SK-N-SH (cell line): ENCODE measurements around the gene HMOX1. TPM values are rescaled to one million over a fixed set of nuclear protein-coding genes. Genes with fewer than 3 reads are reported as not detected.
A peak's percentile ranks its signal among the peaks of the same experiment; 100 is the strongest.

Experiments
- CTCF ChIA-PET: fragments of 300-600, 350-600 bp; formaldehyde crosslinking; extraction: SDS; loops from one replicate; lab custom pipeline; 2021; lab: Yijun Ruan, JAX
- POLR2A ChIA-PET: fragments of 350-600 bp; sonication (Branson Sonifier 250); formaldehyde crosslinking; extraction: SDS; loops from one replicate; lab custom pipeline; 2020; ENCODE audit warnings: antibody characterized with exemption, inconsistent platforms; lab: Yijun Ruan, JAX
- DNase-seq: peaks from one replicate; pipeline ENCODE4 v3.0.0; 2012
- H2AFZ ChIP-seq: fragments of 200-600 bp; sonication (generic); 2 replicates; pipeline ENCODE4 v1.8.1; 2016; ENCODE audit warnings: antibody characterized with exemption, mild to moderate bottlenecking, low read depth
- H3F3A ChIP-seq: fragments of 200-600 bp; sonication (generic); replicated peaks from 2 replicates; pipeline ENCODE3; 2016; ENCODE audit warnings: antibody characterized with exemption, mild to moderate bottlenecking; ENCODE audit not compliant: insufficient read depth
- H3K27ac ChIP-seq, 2 experiments: fragments of 200-500 bp in 1 of 2; fragments of 200-600 bp in 1 of 2; sonication (Bioruptor generic) in 1 of 2; sonication (generic), shearing (Covaris generic) in 1 of 2; 2 replicates each; pipeline versions ENCODE4 v1.5.1 to v1.6.1; 2014 to 2016; ENCODE audit warnings: low read depth in 2 of 2, inconsistent platforms in 1 of 2, low read length in 1 of 2, mild to moderate bottlenecking in 1 of 2, mixed read lengths in 1 of 2
- H3K27me3 ChIP-seq: fragments of 200-600 bp; sonication (generic), shearing (Covaris generic); 2 replicates; pipeline ENCODE4 v1.6.1; 2016; ENCODE audit warnings: mixed run types; ENCODE audit not compliant: insufficient read depth
- H3K36me3 ChIP-seq, 2 experiments: fragments of 200-500 bp in 1 of 2; fragments of 200-600 bp in 1 of 2; sonication (Bioruptor generic) in 1 of 2; sonication (generic) in 1 of 2; replicated peaks in 1 of 2; 2 replicates each; pipeline versions ENCODE3 to v1.5.1; 2014 to 2016; ENCODE audit warnings: low read length in 1 of 2, mild to moderate bottlenecking in 1 of 2; ENCODE audit not compliant: insufficient read depth in 2 of 2, control insufficient read depth in 1 of 2
- H3K4me1 ChIP-seq, 2 experiments: fragments of 200-500 bp in 1 of 2; fragments of 200-600 bp in 1 of 2; sonication (Bioruptor generic) in 1 of 2; sonication (generic), shearing (Covaris generic) in 1 of 2; 2 replicates each; pipeline versions ENCODE4 v1.5.1 to v1.6.1; 2014 to 2016; ENCODE audit warnings: low read depth in 1 of 2, low read length in 1 of 2, mixed run types in 1 of 2; ENCODE audit not compliant: insufficient read depth in 2 of 2, control insufficient read depth in 1 of 2
- H3K4me2 ChIP-seq: fragments of 200-600 bp; sonication (generic), shearing (Covaris generic); 2 replicates; pipeline ENCODE4 v1.6.1; 2017; ENCODE audit warnings: mixed run types
- H3K4me3 ChIP-seq, 2 experiments: fragments of 200-500 bp in 1 of 2; fragments of 200-600 bp in 1 of 2; sonication (Bioruptor generic) in 1 of 2; sonication (generic), shearing (Covaris generic) in 1 of 2; 2 replicates each; pipeline versions ENCODE4 v1.5.1 to v1.8.1; 2014 to 2016; ENCODE audit warnings: low read depth in 2 of 2, inconsistent platforms in 1 of 2, low read length in 1 of 2, mild to moderate bottlenecking in 1 of 2, mixed read lengths in 1 of 2, moderate library complexity in 1 of 2
- H3K79me2 ChIP-seq: fragments of 200-600 bp; sonication (generic); 2 replicates; pipeline ENCODE4 v1.8.1; 2017; ENCODE audit warnings: mild to moderate bottlenecking; ENCODE audit not compliant: insufficient read depth
- H3K9ac ChIP-seq: fragments of 200-600 bp; sonication (generic); 2 replicates; pipeline ENCODE4 v1.6.1; 2017; ENCODE audit warnings: mixed run types
- H3K9me2 ChIP-seq: fragments of 200-600 bp; sonication (generic); 2 replicates; pipeline ENCODE4 v1.6.1; 2017; ENCODE audit warnings: mixed run types
- H3K9me3 ChIP-seq: fragments of 200-600 bp; sonication (generic); 2 replicates; pipeline ENCODE4 v1.6.1; 2017; ENCODE audit warnings: mixed run types, mild to moderate bottlenecking, moderate library complexity
- H4K20me1 ChIP-seq: fragments of 200-600 bp; sonication (generic); 2 replicates; pipeline ENCODE4 v1.6.1; 2017; ENCODE audit warnings: mild to moderate bottlenecking, mixed run types; ENCODE audit not compliant: insufficient read depth
- EP300 ChIP-seq, 2 experiments: IDR thresholded peaks; 2 replicates each; pipeline versions ENCODE4 v1.4.0 to v1.6.1; 2012; ENCODE audit warnings: borderline replicate concordance in 1 of 2, low read depth in 1 of 2, low read length in 1 of 2
- FOXM1 ChIP-seq: IDR thresholded peaks from 2 replicates; pipeline ENCODE4 v1.4.0; 2012; ENCODE audit warnings: low read depth, mild to moderate bottlenecking
- GATA2 ChIP-seq: sonication (generic); formaldehyde crosslinking; IDR thresholded peaks from 2 replicates; pipeline ENCODE4 v1.5.0; 2020; ENCODE audit warnings: mild to moderate bottlenecking, missing genetic modification reagents
- MEF2A ChIP-seq: IDR thresholded peaks from 2 replicates; pipeline ENCODE4 v1.4.0; 2012; ENCODE audit warnings: low read depth, borderline replicate concordance
- MXI1 ChIP-seq: IDR thresholded peaks from 2 replicates; pipeline ENCODE4 v1.6.1; 2012; ENCODE audit warnings: mild to moderate bottlenecking, low read depth, low read length, improper control_type of control experiment
- NFIC ChIP-seq: IDR thresholded peaks from 2 replicates; pipeline ENCODE4 v1.4.0; 2012; ENCODE audit warnings: borderline replicate concordance
- NRF1 ChIP-seq: IDR thresholded peaks from 2 replicates; pipeline ENCODE4 v1.6.1; 2012; ENCODE audit warnings: low read depth, mild to moderate bottlenecking, low read length
- RCOR1 ChIP-seq: fragments of 150-350 bp; IDR thresholded peaks from 2 replicates; pipeline ENCODE4 v1.6.1; 2017; ENCODE audit warnings: antibody characterized with exemption, low read length
- RFX5 ChIP-seq: IDR thresholded peaks from 2 replicates; pipeline ENCODE4 v1.6.1; 2012; ENCODE audit warnings: mild to moderate bottlenecking, improper control_type of control experiment, low read length
- TEAD4 ChIP-seq: IDR thresholded peaks from 2 replicates; pipeline ENCODE4 v1.4.0; 2012; ENCODE audit warnings: mild to moderate bottlenecking, borderline replicate concordance; ENCODE audit not compliant: insufficient read depth
- YY1 ChIP-seq: IDR thresholded peaks from 2 replicates; pipeline ENCODE4 v1.4.0; 2012; ENCODE audit warnings: low read depth, mild to moderate bottlenecking
- WGBS: methylation state at CpG from one replicate; pipeline ENCODE4 v1.1.6; 2017; ENCODE audit warnings: low lambda C conversion rate; 5-methylcytosine and 5-hydroxymethylcytosine counted together
- polyA plus RNA-seq, 3 experiments: library from polyadenylated mRNA; depleted of rRNA; stranded (reverse); fragments of >200 nt; gene quantifications; 2 replicates each; pipeline ENCODE4 v1.2.3, GENCODE V29; 2012
- TF ChIP-seq, protein P1 (sequence below): fragments of 200-600 bp; sonication (generic); IDR thresholded peaks from 2 replicates; pipeline ENCODE4 v1.6.1; 2017; ENCODE audit warnings: antibody characterized with exemption, mild to moderate bottlenecking, moderate library complexity
- TF ChIP-seq, protein P2 (sequence below): fragments of 150-350 bp; IDR thresholded peaks from 2 replicates; pipeline ENCODE4 v1.6.1; 2017; ENCODE audit warnings: antibody characterized with exemption, low read length, low read depth, borderline replicate concordance
- TF ChIP-seq, protein P3 (sequence below): IDR thresholded peaks from 2 replicates; pipeline ENCODE4 v1.4.0; 2012; ENCODE audit warnings: low read depth, borderline replicate concordance

The HMOX1 gene
- polyA plus RNA-seq, 1 of the 3 experiments (the other 2 are of a cell fraction), result 13.7 TPM

DNA sequence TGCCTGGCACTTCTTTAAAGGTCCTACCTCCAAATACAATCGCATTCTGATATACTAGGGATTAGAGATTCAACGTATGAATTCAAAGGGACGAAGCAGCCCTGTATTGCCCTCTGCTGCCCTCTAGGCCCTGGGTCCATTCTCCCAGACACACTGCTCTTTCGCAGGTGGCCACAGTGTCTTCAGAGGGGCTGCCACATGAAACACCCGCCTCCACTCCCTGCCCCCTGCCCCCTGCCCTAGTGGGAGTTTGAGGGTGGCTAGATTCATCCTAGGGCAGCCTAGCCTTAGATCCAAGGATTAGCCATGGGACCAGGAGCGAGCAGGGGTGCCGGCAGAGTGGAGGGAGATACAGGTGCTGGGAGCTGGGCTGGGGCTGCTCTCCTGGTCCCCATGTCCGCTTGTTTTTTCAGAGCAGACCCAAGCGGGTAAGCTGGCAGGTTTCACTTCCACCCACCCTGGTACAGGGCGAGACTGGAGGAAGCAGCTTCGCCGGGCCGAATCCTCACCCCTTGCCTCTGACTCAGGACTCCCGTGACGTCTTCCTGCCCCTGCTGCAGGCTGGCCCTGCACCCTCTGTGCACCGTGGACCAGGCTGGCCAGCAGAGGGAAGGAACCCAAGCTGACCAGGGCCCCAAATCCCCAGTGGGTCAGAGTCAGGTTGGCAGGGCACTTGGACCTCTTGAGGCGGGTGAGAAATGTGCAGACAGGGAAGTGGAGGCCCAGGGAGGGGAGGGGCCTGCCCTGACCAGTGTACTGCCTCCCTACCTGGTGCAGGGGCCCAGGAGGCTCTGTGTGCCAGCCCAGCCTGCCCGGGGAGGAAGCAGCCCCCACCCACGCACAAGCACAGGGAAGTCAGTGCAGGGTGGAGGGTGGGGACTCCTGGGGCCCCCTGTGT is 28.4 kb upstream of the HMOX1 start:
- H3K27me3 ChIP-seq, result no peaks in the 10 kb centered on the region
- H3K36me3 ChIP-seq, result no peaks in the 10 kb centered on the region
- H3F3A ChIP-seq, result peaks cover 4% of the 10 kb centered on the region
- ChIA-PET CTCF (interaction anchor here (0.5 to 5.3 kb wide), 6 partner anchors 11 to 578 kb away, joined by 3 to 42 read pairs (median 4); no protein-coding TSS in a partner anchor), POLR2A (no interaction called here)
- H3K4me2 ChIP-seq, result no peak overlapping the region
- DNase-seq, result no peak
- 89% methylated on average over 19 of the region's 19 CpGs for WGBS
- no peaks in the 10 kb centered on the region for H3K79me2 ChIP-seq
- H3K4me1 ChIP-seq, result peaks cover 5 to 24% of the 10 kb centered on the region in 2 experiments; a peak in 2 of 4 replicates
- no peaks in the 10 kb centered on the region for H3K9me3 ChIP-seq
- H4K20me1 ChIP-seq, result no peaks in the 10 kb centered on the region
- no peaks in the 10 kb centered on the region for H3K9me2 ChIP-seq
- no peak overlapping the region for H3K4me3 ChIP-seq
- no peak overlapping the region for H2AFZ ChIP-seq
- TF ChIP-seq, protein P1, sequence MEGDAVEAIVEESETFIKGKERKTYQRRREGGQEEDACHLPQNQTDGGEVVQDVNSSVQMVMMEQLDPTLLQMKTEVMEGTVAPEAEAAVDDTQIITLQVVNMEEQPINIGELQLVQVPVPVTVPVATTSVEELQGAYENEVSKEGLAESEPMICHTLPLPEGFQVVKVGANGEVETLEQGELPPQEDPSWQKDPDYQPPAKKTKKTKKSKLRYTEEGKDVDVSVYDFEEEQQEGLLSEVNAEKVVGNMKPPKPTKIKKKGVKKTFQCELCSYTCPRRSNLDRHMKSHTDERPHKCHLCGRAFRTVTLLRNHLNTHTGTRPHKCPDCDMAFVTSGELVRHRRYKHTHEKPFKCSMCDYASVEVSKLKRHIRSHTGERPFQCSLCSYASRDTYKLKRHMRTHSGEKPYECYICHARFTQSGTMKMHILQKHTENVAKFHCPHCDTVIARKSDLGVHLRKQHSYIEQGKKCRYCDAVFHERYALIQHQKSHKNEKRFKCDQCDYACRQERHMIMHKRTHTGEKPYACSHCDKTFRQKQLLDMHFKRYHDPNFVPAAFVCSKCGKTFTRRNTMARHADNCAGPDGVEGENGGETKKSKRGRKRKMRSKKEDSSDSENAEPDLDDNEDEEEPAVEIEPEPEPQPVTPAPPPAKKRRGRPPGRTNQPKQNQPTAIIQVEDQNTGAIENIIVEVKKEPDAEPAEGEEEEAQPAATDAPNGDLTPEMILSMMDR, result peak; percentile 22
- TF ChIP-seq NRF1, result no peak
- TF ChIP-seq, all 33 proteins: peak for 1
- Histone ChIP-seq H3K9ac (no peak overlapping the region), H3K27ac (no peak overlapping the region)

DNA sequence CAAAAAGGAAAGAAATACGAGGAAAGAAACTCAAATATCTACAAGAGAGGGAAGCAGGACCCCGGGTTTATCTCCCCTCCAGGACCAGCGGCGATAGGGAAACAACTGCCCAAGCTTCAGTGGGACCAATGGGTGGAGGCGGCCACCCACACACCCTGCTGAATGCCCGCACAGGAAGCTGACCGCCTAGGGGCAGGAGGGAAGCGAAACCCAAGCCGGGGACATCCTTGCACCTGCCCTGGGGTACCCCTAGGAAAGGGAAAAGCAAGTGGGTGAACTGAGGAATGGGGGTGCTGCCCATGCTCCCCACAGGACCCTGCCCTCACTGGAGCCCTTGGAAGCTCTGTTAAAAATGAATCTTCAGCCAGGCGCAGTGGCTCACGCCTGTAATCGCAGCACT is 27.6 kb upstream of the HMOX1 start:
- Histone ChIP-seq H4K20me1 (no peaks in the 10 kb centered on the region), H3K9ac (no peak overlapping the region), H3K4me3 (no peak overlapping the region), H2AFZ (no peak overlapping the region), H3K27ac (no peak overlapping the region), H3K27me3 (no peaks in the 10 kb centered on the region), H3K9me2 (no peaks in the 10 kb centered on the region), H3K9me3 (no peaks in the 10 kb centered on the region), H3K36me3 (no peaks in the 10 kb centered on the region), H3K4me1 (peaks cover 5 to 24% of the 10 kb centered on the region in 2 experiments; a peak in 2 of 4 replicates), H3F3A (peaks cover 12% of the 10 kb centered on the region), H3K79me2 (no peaks in the 10 kb centered on the region), H3K4me2 (no peak overlapping the region)
- WGBS, result 73% methylated on average over 11 of the region's 12 CpGs
- CTCF ChIA-PET, result interaction anchor here (1.0 to 5.3 kb wide), 5 partner anchors 10 to 230 kb away, joined by 3 to 42 read pairs (median 5); no protein-coding TSS in a partner anchor
- DNase-seq, result no peak
- POLR2A ChIA-PET, result no interaction called here
- no peak for TF ChIP-seq TEAD4
- no peak for TF ChIP-seq EP300 (IDR thresholded peaks at IDR 0.05; ENCODE audit: borderline replicate concordance in 1 of 2, low read depth in 1 of 2, low read length in 1 of 2)
- TF ChIP-seq, protein P2, sequence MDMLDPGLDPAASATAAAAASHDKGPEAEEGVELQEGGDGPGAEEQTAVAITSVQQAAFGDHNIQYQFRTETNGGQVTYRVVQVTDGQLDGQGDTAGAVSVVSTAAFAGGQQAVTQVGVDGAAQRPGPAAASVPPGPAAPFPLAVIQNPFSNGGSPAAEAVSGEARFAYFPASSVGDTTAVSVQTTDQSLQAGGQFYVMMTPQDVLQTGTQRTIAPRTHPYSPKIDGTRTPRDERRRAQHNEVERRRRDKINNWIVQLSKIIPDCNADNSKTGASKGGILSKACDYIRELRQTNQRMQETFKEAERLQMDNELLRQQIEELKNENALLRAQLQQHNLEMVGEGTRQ, result no peak
- TF ChIP-seq RFX5, result no peak
- TF ChIP-seq FOXM1, result no peak
- TF ChIP-seq MXI1, result no peak
- TF ChIP-seq GATA2 (CRISPR knock-in tag), result no peak
- no peak for TF ChIP-seq RCOR1
- TF ChIP-seq, protein P3, sequence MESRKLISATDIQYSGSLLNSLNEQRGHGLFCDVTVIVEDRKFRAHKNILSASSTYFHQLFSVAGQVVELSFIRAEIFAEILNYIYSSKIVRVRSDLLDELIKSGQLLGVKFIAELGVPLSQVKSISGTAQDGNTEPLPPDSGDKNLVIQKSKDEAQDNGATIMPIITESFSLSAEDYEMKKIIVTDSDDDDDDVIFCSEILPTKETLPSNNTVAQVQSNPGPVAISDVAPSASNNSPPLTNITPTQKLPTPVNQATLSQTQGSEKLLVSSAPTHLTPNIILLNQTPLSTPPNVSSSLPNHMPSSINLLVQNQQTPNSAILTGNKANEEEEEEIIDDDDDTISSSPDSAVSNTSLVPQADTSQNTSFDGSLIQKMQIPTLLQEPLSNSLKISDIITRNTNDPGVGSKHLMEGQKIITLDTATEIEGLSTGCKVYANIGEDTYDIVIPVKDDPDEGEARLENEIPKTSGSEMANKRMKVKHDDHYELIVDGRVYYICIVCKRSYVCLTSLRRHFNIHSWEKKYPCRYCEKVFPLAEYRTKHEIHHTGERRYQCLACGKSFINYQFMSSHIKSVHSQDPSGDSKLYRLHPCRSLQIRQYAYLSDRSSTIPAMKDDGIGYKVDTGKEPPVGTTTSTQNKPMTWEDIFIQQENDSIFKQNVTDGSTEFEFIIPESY, result no peak
- TF ChIP-seq NFIC, result no peak
- no peak for TF ChIP-seq MEF2A
- TF ChIP-seq, protein P1, result no peak
- no peak for TF ChIP-seq YY1
